ENCODE measurements around the gene SLC32A1.

SLC32A1 gene

DNA sequence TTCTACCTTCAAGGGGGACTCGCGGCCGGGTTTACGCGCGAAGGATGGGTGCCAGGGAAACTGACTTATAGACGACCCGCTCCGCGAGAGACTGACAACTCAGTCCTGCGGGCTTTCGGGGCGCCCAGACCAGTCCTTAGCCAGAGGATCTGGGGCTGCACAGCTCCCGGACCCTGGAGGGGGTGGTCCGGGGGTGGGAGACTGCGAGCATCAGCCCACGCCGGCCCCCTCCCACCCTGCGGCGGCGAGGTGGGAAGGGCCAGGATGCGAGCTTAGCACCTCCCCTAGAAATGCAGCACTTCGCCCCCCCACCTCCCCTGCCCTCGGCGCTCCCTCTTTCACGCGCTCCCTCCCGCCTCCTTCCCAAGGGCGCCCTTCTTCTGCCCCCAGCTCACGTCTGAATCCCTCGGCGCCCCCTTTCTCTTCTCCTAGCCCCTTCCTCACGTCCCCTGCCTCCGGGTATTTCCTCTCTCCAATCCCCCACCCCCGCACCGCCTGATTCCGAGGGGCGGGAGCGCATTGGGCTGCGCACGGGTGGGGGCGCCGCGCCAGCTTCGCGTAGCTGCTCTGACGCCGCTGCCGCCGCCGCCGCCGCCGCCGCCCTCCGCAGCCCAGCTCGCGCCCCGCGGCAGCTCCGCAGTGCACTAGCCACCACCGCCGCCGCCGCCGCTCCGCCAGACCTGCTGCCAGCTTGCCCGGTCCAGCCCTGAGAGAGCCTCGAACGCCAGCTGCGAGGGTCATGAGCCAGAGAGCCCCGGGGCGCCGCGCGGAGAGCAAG, at the start of gene SLC32A1:
TSS of gene SLC32A1 (plus strand) at position 639 of the 778 bp plus-strand sequence. CDS start 239 bp downstream, outside the sequence.
- DNase-seq, result no peak

GRCh38 chr20:38674765-38675133, 49.5 kb upstream of the SLC32A1 start:
- DNase-seq, result no peak

GRCh38 chr20:38676576-38676975, 47.7 kb upstream of the SLC32A1 start:
- DNase-seq, result no peak

- DNase-seq, result no peak
Measured at GRCh38 chr20:38680500-38681306, 43.6 kb upstream of the SLC32A1 start.

GRCh38 chr20:38685271-38685670, 39.0 kb upstream of the SLC32A1 start:
- no peak for DNase-seq

DNA sequence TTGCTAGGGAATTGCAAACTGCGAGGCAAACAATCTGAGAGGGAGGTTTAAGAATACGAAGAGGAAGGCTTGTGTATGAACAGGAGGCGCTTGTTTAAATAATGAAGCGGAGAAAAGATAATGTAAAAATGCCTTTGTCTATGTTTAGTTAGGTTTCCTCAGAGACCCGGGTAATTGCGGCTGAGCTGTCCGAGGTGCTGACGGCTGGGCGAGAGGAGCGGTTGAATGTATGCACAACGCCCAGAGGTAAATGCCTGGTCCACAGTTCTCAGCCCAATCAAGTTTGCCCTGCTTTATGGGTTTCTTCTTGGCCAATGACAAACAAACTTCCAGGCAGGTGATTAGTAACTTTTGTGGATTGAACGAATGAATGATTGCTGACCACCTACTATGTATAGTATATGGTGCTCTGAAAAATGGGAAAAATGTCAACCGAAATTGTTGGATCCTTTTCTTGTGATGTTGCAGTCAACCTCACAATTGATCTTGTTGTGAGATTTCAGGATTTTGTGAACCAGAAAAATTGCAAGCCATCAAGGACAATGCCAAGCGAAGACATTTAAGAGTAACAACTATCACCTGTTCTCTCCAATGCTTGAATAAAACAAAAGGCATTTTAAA, 38.3 kb upstream of the SLC32A1 start:
- no peak for DNase-seq

GRCh38 chr20:38692436-38693411, 31.6 kb upstream of the SLC32A1 start:
- DNase-seq, result no peak

DNA sequence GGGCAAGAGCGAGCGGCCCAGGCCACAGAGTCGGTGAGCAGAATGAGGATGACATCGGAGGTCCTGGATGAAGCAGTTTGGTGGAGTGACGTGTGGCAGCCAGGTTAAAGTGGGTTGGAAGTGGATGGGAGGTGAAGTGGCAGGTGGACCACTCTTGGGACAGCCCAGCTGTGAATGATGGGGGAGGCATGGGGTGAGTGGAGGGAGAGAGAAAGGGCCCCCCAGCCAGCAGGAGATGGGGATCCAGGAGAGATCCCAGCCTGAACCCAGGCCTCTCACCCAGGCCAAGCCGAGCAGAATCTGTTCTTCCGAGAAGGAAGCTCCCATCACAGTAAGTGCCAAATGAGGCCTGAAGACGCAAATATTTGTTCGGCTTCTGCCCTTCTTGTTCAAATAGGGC, 27.0 kb upstream of the SLC32A1 start:
- DNase-seq, result no peak

DNA sequence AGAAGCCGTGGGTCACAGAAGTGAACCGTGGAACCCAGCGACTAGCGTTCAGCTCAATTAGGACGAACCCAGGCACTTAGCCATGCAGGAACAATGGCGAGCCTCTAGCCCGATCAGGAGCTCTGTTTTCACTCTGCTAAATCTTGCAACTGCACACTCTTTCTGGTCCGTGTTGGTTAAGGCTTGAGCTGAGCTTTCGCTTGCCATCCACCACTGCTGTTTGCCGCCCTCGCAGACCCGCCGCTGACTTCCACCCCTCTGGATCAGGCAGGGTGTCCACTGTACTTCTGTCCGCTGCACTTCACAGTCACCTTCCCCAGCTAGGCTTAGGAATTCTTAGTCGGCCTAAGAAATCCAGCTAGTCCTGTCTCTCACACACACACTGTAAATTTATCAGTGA, 25.7 kb upstream of the SLC32A1 start:
- DNase-seq, result no peak

- DNase-seq, result no peak
Measured at GRCh38 chr20:38700141-38700540, 24.1 kb upstream of the SLC32A1 start.

GRCh38 chr20:38700926-38701325, 23.4 kb upstream of the SLC32A1 start:
- no peak for DNase-seq

- DNase-seq, result no peak
Measured at GRCh38 chr20:38703526-38703925, 20.8 kb upstream of the SLC32A1 start.

GRCh38 chr20:38704136-38704535, 20.1 kb upstream of the SLC32A1 start:
- no peak for DNase-seq

DNA sequence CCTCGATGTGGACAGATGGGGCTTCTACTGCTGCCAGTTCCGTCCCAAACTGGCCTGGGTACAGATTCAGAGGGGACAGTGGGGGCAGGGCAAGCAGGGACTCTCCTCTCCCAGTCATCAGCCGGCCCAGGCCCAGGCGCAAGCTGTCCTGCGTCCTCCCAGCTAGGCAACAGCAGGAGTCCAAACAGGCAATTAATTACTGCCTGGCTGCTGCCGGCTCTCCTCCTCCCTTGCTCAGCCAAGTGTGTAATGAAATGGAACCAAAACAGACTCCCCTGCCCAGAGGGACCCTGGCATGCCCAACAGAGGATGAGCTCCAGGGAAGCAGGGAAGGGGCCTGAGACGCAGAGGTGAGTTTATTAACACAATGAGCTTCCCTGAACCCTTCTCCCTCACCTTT, 17.8 kb upstream of the SLC32A1 start:
- no peak for DNase-seq

DNA sequence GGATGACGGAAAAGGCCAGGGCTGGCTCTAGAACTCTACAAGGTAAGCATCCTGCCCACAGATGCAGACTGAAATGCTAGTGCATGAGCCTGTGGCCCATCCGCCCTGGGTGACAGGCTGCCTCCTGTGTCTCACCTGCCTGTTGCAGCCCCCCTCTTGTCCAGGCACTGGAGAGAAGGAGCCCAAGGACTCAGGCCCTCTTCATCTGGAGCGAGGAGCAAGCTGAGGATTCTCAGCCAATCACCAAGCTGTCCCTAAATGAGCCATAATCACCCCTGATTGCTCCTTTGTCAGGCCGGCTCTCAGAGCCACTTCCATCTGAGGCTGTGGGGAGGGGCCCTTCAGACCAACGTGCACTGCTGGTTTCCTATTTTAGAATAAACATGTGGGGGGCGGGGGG, 10.0 kb upstream of the SLC32A1 start:
- DNase-seq, result no peak

- peak; percentile 17 for DNase-seq
Measured at GRCh38 chr20:38715646-38716045, 8.6 kb upstream of the SLC32A1 start.

DNA sequence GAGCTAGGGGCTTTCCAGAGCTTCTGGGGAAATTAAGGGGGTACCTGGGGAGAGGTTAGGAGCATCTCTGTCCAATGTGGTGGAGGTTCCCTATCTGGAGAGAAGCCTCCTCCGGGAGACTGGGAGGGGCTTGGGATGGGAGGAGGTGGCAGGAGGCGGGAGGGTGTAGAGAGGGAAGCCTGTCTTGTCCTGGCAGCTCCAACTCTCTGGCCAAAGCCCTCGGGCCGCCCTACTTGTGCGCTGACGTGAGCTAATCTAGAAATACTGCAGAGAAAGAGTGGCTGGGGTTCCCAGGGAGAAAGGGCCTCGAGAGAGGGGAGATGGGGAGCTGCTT, 1.6 kb upstream of the SLC32A1 start:
- DNase-seq, result no peak

- DNase-seq, result peak; percentile 12
Measured at GRCh38 chr20:38723017-38723847, 1.1 kb upstream of the SLC32A1 start.

GRCh38 chr20:38724626-38725147, 401 bp downstream of the SLC32A1 start:
- no peak for DNase-seq

DNA sequence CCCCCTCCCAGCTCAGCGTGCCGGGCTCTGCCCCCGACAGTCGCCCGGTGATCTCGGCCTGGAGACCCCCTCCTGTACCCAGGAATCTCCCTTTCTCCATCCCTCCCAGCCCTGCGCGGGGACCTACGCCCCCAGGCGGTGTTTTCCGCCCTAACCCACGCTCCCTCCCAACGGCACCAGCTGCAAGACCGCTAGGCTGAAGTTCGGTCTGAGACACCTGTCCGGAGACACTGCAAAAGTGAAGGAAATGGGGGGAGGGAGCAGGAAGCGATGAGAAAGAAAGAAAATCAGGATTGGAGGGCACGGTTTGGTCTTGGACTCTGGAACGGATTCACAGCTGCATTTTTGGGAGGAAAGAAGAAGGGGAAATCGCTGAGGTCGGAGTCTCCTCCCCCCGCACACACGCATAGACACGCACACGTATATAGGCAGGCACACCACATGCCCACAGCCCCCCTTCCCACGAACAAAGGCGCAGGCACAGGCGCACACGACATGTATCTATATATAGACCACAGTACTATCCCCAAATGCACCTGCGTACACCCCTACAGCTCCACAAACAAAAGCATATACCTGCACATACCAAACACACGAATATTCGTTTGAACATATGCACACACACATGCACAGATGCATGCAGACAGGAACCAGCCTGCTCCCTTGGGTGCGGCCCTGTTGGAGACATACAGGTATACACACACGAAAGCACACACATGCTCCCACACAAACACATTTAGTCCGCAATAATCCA, 1.0 kb downstream of the SLC32A1 start:
- DNase-seq, result peak; percentile 11
